GM12865 (cell line): ENCODE measurements around the gene RPS6KL1.

Experiments used
- DNase-seq: peaks from one replicate; pipeline ENCODE4 v3.0.0; 2010; ENCODE audit warnings: low read depth
- H3K4me3 ChIP-seq: 2 replicates; pipeline ENCODE4 v1.5.1; 2011; ENCODE audit warnings: mild to moderate bottlenecking, low read depth, low read length, control low read depth
- TF ChIP-seq, protein P1 (sequence below): IDR thresholded peaks from 2 replicates; pipeline ENCODE4 v1.5.1; 2011; ENCODE audit warnings: low read length, control low read depth, low read depth, inconsistent platforms; ENCODE audit not compliant: insufficient read depth; ENCODE audit errors: missing control alignments

Gene RPS6KL1

DNA sequence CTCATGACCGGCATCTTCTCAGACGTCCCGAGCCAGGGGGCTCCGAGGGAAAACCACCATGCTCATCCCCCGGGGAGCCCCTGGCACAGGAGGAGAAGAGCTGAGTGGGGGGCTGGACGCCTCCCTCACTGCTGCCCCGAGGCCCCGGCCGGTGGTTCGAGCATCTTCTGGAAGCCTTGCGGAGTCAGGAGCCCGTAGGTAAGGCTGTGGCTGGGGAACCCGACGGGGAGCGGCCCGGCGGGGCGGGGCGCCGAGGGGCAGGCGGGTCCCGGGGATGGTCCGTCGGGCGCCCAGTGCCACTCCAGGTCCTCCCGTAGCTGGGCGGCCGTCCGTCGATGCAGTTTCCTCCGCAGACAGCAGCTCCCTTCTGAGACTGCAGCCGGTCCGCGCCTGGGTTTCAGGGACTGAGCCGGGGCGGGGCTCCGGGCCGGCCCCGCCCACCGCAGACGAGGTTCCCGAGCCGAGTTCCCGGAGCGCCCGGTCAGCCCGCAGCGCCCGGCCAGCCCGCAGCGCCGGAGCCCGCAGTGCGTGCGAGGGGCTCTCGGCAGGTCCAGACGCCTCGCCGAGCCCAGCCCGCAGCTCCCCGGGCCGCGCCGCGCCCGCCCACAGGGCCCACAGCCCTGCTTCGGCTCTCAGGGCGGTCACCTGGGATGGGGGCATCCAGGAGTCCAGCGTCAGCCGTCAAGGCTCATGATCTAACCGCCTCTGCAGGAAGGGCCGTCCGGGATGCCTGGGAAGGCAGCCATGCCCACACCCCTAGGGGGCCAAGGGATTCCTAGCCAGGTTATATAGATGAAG lies 32.4 kb upstream of the RPS6KL1 start, which contains the start of gene PGF:
Gene PGF, minus strand, starts transcription at position 369 of the 798 bp plus-strand sequence. Its CDS starts 355 bp downstream, at position 14.
- TF ChIP-seq, protein P1, sequence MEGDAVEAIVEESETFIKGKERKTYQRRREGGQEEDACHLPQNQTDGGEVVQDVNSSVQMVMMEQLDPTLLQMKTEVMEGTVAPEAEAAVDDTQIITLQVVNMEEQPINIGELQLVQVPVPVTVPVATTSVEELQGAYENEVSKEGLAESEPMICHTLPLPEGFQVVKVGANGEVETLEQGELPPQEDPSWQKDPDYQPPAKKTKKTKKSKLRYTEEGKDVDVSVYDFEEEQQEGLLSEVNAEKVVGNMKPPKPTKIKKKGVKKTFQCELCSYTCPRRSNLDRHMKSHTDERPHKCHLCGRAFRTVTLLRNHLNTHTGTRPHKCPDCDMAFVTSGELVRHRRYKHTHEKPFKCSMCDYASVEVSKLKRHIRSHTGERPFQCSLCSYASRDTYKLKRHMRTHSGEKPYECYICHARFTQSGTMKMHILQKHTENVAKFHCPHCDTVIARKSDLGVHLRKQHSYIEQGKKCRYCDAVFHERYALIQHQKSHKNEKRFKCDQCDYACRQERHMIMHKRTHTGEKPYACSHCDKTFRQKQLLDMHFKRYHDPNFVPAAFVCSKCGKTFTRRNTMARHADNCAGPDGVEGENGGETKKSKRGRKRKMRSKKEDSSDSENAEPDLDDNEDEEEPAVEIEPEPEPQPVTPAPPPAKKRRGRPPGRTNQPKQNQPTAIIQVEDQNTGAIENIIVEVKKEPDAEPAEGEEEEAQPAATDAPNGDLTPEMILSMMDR = no peak
- peak within 1 kb of the TSS; percentile 43 for H3K4me3 ChIP-seq
- DNase-seq = no peak

DNA sequence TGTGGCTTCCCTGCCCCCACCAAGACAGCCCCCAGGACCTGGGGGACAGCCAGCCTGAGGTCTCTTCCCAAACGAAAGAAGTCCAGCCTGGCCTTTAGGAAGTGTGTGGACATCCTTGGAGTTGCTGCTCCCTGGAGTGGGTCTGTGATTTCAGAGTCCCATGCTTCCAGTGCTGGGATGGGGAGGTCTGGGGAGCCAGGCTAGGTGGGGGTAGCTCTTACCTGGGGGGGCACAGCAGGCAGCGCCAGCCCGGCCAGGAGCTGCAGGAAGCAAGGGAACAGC lies 31.8 kb upstream of the RPS6KL1 start:
- DNase-seq = no peak
- TF ChIP-seq, protein P1 = no peak
- H3K4me3 ChIP-seq = peak overlapping the region; percentile 43

DNA sequence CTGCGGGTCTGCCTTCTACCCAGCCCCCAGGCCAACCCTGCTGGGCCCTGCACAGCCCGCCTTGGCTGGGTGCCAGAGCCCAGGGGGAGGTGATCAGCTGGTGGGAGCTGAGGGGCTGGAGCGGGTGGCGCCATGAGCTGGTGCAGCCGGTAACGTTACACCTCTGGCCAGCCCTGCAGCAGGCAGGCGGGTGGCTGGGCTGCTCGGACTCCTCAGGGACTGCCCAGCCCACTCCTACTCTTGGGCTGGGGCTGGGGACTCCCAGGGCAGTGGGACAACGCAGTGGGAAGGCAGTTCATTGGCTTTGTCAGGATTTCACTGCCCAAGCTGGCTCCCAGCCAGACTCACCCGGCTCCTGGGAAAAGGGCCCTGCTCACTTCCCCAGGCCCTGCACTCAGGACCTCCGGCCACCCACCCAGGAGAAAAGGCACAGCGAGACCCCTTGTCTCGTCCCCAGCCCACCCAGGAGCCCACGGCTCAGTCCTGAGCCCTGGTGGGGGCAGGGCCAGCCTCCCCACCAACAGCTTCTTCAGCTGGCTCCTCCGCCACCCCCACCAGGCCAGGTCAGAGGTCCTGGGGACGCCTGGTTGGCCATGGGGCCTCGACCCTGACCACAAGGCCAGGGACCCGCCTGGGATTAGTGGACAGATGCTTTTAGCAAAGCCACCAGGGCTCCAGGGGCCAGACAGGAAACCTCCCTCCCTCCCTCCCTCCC lies 31.3 kb upstream of the RPS6KL1 start:
- no peak for DNase-seq
- no peak overlapping the region for H3K4me3 ChIP-seq
- TF ChIP-seq, protein P1 = no peak

DNA sequence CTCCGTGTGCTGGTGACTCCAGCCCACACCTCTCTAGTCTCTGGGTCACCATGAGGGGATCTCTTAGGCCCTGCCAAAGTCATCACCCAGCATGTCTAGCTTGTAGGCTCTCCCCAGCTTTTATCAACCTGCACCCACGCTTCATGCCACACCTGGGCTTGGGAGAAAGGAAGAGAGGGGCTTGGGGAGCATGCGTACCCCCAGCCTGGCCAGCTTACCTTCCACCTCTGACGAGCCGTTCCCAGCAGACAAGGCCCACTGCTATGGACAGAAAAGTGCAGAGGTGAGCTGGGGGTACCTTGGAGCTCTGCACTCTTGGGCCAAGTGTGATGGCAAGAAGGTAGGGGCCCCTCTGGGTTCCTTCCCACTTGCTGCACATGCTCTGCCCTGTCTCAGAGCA lies 30.6 kb upstream of the RPS6KL1 start:
- DNase-seq = no peak
- TF ChIP-seq, protein P1 = no peak
- H3K4me3 ChIP-seq = no peak overlapping the region

DNA sequence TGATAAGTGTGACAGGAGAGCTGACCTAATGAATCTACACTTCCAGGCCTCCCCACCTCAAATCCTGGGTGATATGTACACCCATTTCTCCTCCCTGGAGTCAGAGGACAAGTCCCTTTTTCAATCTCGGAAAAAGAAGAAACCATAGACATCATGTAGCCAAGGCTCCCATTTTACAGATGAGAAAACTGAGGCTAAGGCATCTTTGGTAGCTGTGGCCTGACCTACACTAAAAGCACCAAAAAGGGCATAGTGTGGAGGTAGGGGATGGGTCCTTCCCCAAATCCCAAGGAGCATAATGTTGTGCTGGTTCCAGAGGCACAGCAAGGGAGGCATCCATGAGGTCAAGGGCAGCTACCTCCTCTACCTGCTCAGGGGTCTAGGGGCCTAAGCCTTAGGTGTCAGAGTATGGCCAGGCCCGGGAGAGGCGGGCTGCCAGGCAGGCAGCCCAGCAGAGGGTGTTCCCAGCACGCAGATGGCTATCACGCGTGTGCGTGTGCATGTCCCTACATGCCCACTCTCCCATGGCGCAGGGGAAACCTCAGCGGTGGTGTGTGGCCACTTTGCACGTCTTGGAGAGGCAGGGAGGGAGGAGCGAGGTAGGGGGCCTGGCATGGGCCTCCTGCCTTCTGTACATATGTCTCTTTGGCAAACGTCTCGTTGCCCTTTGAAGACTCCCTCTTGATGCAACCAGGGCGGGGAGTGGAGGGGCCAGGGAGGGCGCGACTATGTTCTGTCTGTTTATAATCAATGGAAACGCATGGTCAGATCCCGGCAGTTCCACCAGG lies 29.8 kb upstream of the RPS6KL1 start:
- H3K4me3 ChIP-seq = no peak overlapping the region
- TF ChIP-seq, protein P1 = no peak
- no peak for DNase-seq

DNA sequence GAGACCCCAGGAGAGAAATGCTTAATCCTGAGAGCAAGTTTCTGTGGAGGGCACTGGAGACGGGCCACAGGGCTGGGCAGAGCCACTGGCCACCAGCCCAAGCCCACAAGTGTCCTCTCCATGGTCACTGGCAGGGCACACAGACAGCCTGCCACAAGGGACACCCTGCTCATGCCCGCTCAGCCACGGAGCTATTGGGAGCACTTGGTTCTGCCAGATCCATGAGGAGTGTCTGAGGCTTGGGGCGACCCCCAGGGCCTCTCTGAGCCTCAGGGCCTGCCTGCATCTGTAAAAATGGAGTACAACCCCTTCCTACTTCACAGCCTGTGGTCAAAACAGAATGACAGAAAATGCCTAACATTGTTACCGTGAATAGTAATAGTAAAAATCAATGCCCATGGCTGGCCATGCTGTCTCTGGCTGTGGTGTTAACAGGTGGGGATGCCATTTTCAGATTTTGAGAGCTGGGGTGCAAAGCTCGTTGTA lies 29.2 kb upstream of the RPS6KL1 start:
- H3K4me3 ChIP-seq = no peak overlapping the region
- no peak for DNase-seq
- TF ChIP-seq, protein P1 = no peak
